ENCODE measurements around the gene PLA2G5.

PLA2G5 gene

DNA sequence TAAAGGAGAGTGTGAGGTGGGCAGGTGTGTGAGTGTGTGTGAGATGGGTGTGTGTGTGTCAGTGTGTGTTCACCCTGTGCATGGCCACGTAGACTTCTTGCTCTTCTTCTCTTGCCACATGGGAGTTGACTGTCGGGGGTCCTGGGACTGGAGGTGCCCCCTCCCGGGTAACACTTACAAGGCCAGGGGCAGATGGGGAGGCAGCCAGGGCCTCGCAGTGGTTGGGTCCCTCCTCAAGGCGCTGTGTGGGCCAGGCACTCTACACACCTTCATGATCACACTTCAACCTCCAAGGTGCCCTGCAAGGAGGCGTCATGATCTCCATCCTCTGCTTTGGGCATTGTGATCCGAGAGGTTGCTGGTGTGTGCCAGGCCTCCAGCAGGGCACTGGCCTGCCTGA, 71.5 kb downstream of the PLA2G5 start (continued):
- TF ChIP-seq, protein P1, sequence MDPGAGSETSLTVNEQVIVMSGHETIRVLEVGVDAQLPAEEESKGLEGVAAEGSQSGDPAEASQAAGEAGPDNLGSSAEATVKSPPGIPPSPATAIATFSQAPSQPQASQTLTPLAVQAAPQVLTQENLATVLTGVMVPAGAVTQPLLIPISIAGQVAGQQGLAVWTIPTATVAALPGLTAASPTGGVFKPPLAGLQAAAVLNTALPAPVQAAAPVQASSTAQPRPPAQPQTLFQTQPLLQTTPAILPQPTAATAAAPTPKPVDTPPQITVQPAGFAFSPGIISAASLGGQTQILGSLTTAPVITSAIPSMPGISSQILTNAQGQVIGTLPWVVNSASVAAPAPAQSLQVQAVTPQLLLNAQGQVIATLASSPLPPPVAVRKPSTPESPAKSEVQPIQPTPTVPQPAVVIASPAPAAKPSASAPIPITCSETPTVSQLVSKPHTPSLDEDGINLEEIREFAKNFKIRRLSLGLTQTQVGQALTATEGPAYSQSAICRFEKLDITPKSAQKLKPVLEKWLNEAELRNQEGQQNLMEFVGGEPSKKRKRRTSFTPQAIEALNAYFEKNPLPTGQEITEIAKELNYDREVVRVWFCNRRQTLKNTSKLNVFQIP (CRISPR knock-in tag; IDR thresholded peaks at IDR 0.05; ENCODE audit: borderline replicate concordance, low read depth): no peak
- TF ChIP-seq ZNF70 (CRISPR knock-in tag; IDR thresholded peaks at IDR 0.05) (no peak), ZNF565 (CRISPR knock-in tag; conservative IDR thresholded peaks at IDR 0.05; ENCODE audit: low read depth) (no peak), ZC3H10 (CRISPR knock-in tag; IDR thresholded peaks at IDR 0.05) (no peak), ISL1 (CRISPR knock-in tag; IDR thresholded peaks at IDR 0.05) (no peak)
- TF ChIP-seq, protein P2, sequence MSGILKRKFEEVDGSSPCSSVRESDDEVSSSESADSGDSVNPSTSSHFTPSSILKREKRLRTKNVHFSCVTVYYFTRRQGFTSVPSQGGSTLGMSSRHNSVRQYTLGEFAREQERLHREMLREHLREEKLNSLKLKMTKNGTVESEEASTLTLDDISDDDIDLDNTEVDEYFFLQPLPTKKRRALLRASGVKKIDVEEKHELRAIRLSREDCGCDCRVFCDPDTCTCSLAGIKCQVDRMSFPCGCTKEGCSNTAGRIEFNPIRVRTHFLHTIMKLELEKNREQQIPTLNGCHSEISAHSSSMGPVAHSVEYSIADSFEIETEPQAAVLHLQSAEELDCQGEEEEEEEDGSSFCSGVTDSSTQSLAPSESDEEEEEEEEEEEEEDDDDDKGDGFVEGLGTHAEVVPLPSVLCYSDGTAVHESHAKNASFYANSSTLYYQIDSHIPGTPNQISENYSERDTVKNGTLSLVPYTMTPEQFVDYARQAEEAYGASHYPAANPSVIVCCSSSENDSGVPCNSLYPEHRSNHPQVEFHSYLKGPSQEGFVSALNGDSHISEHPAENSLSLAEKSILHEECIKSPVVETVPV (CRISPR knock-in tag; IDR thresholded peaks at IDR 0.05): no peak
- TF ChIP-seq, protein P3, sequence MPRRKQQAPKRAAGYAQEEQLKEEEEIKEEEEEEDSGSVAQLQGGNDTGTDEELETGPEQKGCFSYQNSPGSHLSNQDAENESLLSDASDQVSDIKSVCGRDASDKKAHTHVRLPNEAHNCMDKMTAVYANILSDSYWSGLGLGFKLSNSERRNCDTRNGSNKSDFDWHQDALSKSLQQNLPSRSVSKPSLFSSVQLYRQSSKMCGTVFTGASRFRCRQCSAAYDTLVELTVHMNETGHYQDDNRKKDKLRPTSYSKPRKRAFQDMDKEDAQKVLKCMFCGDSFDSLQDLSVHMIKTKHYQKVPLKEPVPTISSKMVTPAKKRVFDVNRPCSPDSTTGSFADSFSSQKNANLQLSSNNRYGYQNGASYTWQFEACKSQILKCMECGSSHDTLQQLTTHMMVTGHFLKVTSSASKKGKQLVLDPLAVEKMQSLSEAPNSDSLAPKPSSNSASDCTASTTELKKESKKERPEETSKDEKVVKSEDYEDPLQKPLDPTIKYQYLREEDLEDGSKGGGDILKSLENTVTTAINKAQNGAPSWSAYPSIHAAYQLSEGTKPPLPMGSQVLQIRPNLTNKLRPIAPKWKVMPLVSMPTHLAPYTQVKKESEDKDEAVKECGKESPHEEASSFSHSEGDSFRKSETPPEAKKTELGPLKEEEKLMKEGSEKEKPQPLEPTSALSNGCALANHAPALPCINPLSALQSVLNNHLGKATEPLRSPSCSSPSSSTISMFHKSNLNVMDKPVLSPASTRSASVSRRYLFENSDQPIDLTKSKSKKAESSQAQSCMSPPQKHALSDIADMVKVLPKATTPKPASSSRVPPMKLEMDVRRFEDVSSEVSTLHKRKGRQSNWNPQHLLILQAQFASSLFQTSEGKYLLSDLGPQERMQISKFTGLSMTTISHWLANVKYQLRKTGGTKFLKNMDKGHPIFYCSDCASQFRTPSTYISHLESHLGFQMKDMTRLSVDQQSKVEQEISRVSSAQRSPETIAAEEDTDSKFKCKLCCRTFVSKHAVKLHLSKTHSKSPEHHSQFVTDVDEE (CRISPR knock-in tag; IDR thresholded peaks at IDR 0.05): no peak
